Neural crest cell (in vitro differentiated cells): ENCODE results near the gene UNC5C. TPM values are rescaled to one million over a fixed set of nuclear protein-coding genes. Genes with fewer than 3 reads are reported as not detected.

ENCODE experiments used
- DNase-seq: peaks from one replicate; pipeline ENCODE4 v3.0.0; 2021; ENCODE audit warnings: low read depth, mixed read lengths, low spot score
- H3K27ac Mint-ChIP-seq: one replicate; pipeline ENCODE4 v1.8.0; 2021; ENCODE audit warnings: mild to moderate bottlenecking, mixed read lengths; ENCODE audit not compliant: unreplicated experiment
- H3K27me3 Mint-ChIP-seq: 2 replicates; pipeline ENCODE4 v1.8.0; 2021; ENCODE audit warnings: low read depth, mild to moderate bottlenecking, mixed read lengths
- H3K36me3 Mint-ChIP-seq: 2 replicates; pipeline ENCODE4 v1.8.0; 2021; ENCODE audit warnings: low read depth, mild to moderate bottlenecking, mixed read lengths
- H3K4me1 Mint-ChIP-seq: 2 replicates; pipeline ENCODE4 v1.8.0; 2021; ENCODE audit warnings: mixed read lengths
- H3K4me3 Mint-ChIP-seq: one replicate; pipeline ENCODE4 v1.8.0; 2021; ENCODE audit warnings: mild to moderate bottlenecking, mixed read lengths
- H3K9me3 Mint-ChIP-seq: 2 replicates; pipeline ENCODE4 v1.8.0; 2021; ENCODE audit warnings: mixed read lengths
- total RNA-seq: library from RNA; stranded (reverse); gene quantifications from 2 replicates; pipeline ENCODE4 v1.2.1, GENCODE V29; 2021
- TF ChIP-seq, protein P1 (sequence below): fragments of 200-600 bp; sonication (generic); conservative IDR thresholded peaks from 2 replicates; pipeline ENCODE4 v1.5.0; 2021; ENCODE audit warnings: antibody characterized with exemption, mild to moderate bottlenecking

Gene UNC5C
- total RNA-seq, 1 donor from 2014 or later = 6.5 TPM

DNA sequence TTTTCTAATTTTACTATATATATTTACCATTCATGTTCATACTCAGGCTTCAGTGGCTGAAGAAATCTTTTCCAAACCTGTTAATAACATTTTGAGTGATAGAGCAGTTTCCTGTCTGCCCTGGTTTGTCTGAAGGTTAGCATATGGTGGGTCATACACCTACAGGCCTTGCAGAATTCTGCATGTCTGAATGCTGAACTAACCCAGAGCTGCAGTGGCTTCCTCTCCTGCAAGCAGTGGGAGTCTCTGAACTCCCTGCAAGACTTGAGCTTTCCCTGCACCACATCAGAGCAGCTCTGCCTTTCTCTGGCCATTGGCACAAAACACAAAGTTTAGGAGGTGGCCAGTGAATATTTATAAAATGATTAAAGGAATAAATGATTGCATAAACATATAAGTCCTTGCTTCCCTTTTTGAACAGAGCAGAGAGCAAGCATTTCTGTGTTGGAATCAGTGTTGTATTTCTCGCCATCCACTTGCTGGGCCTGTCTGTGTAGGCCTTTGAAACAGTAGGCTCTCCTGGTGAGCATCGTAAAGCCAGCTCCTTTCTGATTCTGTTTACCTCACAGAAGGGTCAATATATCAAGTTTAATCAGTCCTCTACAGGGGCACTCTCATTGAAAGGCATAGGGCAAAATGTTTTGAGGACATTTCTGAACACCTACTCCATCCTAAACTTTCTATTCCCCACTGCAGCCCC lies 15.0 kb upstream of the UNC5C start:
- peaks cover 3% of the 10 kb centered on the region for H3K36me3 Mint-ChIP-seq
- no peak overlapping the region for H3K27ac Mint-ChIP-seq
- H3K4me3 Mint-ChIP-seq = no peak overlapping the region
- TF ChIP-seq, protein P1, sequence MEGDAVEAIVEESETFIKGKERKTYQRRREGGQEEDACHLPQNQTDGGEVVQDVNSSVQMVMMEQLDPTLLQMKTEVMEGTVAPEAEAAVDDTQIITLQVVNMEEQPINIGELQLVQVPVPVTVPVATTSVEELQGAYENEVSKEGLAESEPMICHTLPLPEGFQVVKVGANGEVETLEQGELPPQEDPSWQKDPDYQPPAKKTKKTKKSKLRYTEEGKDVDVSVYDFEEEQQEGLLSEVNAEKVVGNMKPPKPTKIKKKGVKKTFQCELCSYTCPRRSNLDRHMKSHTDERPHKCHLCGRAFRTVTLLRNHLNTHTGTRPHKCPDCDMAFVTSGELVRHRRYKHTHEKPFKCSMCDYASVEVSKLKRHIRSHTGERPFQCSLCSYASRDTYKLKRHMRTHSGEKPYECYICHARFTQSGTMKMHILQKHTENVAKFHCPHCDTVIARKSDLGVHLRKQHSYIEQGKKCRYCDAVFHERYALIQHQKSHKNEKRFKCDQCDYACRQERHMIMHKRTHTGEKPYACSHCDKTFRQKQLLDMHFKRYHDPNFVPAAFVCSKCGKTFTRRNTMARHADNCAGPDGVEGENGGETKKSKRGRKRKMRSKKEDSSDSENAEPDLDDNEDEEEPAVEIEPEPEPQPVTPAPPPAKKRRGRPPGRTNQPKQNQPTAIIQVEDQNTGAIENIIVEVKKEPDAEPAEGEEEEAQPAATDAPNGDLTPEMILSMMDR = no peak
- no peak for DNase-seq
- H3K27me3 Mint-ChIP-seq = no peaks in the 10 kb centered on the region
- peaks cover 11% of the 10 kb centered on the region for H3K9me3 Mint-ChIP-seq
- H3K4me1 Mint-ChIP-seq = no peaks in the 10 kb centered on the region

GRCh38 chr4:95560774-95561173 lies 12.0 kb upstream of the UNC5C start:
- Mint-ChIP-seq H3K27me3 (no peaks in the 10 kb centered on the region), H3K4me1 (no peaks in the 10 kb centered on the region), H3K4me3 (no peak overlapping the region), H3K9me3 (peaks cover 3% of the 10 kb centered on the region), H3K27ac (no peak overlapping the region), H3K36me3 (no peaks in the 10 kb centered on the region)
- TF ChIP-seq, protein P1 = no peak
- DNase-seq = no peak

- Mint-ChIP-seq H3K36me3 (no peaks in the 10 kb centered on the region), H3K4me3 (no peak overlapping the region), H3K4me1 (no peaks in the 10 kb centered on the region), H3K27ac (no peak overlapping the region), H3K9me3 (no peaks in the 10 kb centered on the region), H3K27me3 (peaks cover 16% of the 10 kb centered on the region)
- TF ChIP-seq, protein P1 = no peak
- no peak for DNase-seq
Observed at GRCh38 chr4:95556207-95556859, 7.6 kb upstream of the UNC5C start.

- TF ChIP-seq, protein P1 = no peak
- H3K36me3 Mint-ChIP-seq = no peaks in the 10 kb centered on the region
- no peak overlapping the region for H3K27ac Mint-ChIP-seq
- DNase-seq = no peak
- H3K4me3 Mint-ChIP-seq = no peak overlapping the region
- peaks cover 13% of the 10 kb centered on the region for H3K4me1 Mint-ChIP-seq
- H3K27me3 Mint-ChIP-seq = peaks cover 44% of the 10 kb centered on the region
- H3K9me3 Mint-ChIP-seq = no peaks in the 10 kb centered on the region
Observed at GRCh38 chr4:95552942-95553550, 4.3 kb upstream of the UNC5C start.

DNA sequence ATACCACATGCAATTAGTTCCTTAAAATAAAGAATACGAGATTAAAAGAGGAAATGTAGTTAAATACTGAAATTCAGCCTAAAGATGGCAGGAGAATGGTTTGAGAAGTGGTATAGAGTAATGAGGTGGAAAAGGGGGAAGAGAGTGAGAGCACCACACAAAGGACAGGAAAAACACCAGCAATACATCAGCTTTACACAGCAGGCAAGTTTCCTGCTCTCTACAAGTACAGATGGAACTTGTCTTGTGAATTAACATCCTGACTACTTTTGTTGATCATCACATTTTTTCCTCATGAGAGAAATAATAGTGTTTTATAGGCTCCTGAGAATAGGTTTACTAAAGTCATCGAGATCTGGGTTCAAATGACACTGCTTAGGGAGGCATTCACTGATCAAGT lies 2.9 kb upstream of the UNC5C start:
- peaks cover 58% of the 10 kb centered on the region for H3K27me3 Mint-ChIP-seq
- H3K36me3 Mint-ChIP-seq = no peaks in the 10 kb centered on the region
- H3K4me1 Mint-ChIP-seq = peaks cover 27% of the 10 kb centered on the region
- TF ChIP-seq, protein P1 = no peak
- no peak for DNase-seq
- no peak overlapping the region for H3K4me3 Mint-ChIP-seq
- no peaks in the 10 kb centered on the region for H3K9me3 Mint-ChIP-seq
- H3K27ac Mint-ChIP-seq = no peak overlapping the region
